Loucy (cell line): ENCODE data around the gene RASSF4.

ENCODE experiments used
- H2AFZ ChIP-seq: fragments of 200-600 bp; sonication (generic); 2 replicates; pipeline ENCODE4 v1.6.0; 2016; ENCODE audit warnings: antibody characterized with exemption, mild to moderate bottlenecking, low read length, moderate library complexity
- H3F3A ChIP-seq: fragments of 200-600 bp; 2 replicates; pipeline ENCODE4 v1.6.0; 2016; ENCODE audit warnings: antibody characterized with exemption, low read depth, mild to moderate bottlenecking
- H3K27me3 ChIP-seq: fragments of 200-600 bp; sonication (generic); 2 replicates; pipeline ENCODE4 v1.6.1; 2014; ENCODE audit warnings: low read length, mild to moderate bottlenecking; ENCODE audit not compliant: insufficient read depth, poor library complexity, severe bottlenecking
- H3K36me3 ChIP-seq: fragments of 200-600 bp; sonication (generic); 2 replicates; pipeline ENCODE4 v1.6.1; 2016; ENCODE audit warnings: low read length; ENCODE audit not compliant: insufficient read depth
- H3K4me1 ChIP-seq: fragments of 200-600 bp; sonication (generic); 2 replicates; pipeline ENCODE4 v1.5.1; 2014; ENCODE audit warnings: low read length, mild to moderate bottlenecking; ENCODE audit not compliant: insufficient read depth, poor library complexity, severe bottlenecking
- H3K4me2 ChIP-seq: fragments of 200-600 bp; sonication (generic); 2 replicates; pipeline ENCODE4 v1.6.0; 2014; ENCODE audit warnings: antibody characterized with exemption, low read length, low read depth, mild to moderate bottlenecking; ENCODE audit not compliant: poor library complexity, severe bottlenecking
- H3K4me3 ChIP-seq: fragments of 200-600 bp; sonication (generic); 2 replicates; pipeline ENCODE4 v1.5.1; 2014; ENCODE audit warnings: low read length, mild to moderate bottlenecking, mixed read lengths; ENCODE audit not compliant: poor library complexity, severe bottlenecking
- H3K79me2 ChIP-seq: fragments of 200-600 bp; sonication (generic); 2 replicates; pipeline ENCODE4 v1.6.1; 2014; ENCODE audit warnings: low read length; ENCODE audit not compliant: insufficient read depth
- H3K9ac ChIP-seq: fragments of 200-600 bp; sonication (generic); 2 replicates; pipeline ENCODE4 v1.6.0; 2014; ENCODE audit warnings: mild to moderate bottlenecking, low read depth, low read length, moderate library complexity; ENCODE audit not compliant: poor library complexity, severe bottlenecking
- H3K9me2 ChIP-seq: fragments of 200-600 bp; sonication (generic); replicated peaks from 2 replicates; pipeline ENCODE4 v1.6.1; 2016; ENCODE audit warnings: low read depth, low read length, mixed read lengths
- H3K9me3 ChIP-seq: fragments of 200-600 bp; sonication (generic); 2 replicates; pipeline ENCODE4 v1.6.1; 2014; ENCODE audit warnings: mild to moderate bottlenecking, antibody characterized with exemption, low read length, low read depth; ENCODE audit not compliant: insufficient read depth
- H4K20me1 ChIP-seq: fragments of 200-600 bp; sonication (generic); 2 replicates; pipeline ENCODE4 v1.6.0; 2014; ENCODE audit warnings: antibody characterized with exemption, low read length, mild to moderate bottlenecking; ENCODE audit not compliant: insufficient read depth, poor library complexity, severe bottlenecking
- CTCF ChIP-seq: fragments of 200-600 bp; sonication (generic); conservative IDR thresholded peaks from 2 replicates; pipeline ENCODE4 v1.5.1; 2014; ENCODE audit warnings: mild to moderate bottlenecking, antibody characterized with exemption, low read length
- EZH2phosphoT487 ChIP-seq: fragments of 200-600 bp; IDR thresholded peaks from 2 replicates; pipeline ENCODE4 v1.6.1; 2018; ENCODE audit warnings: antibody characterized with exemption, mild to moderate bottlenecking, moderate library complexity, borderline replicate concordance

RASSF4 gene

GRCh38 chr10:44954042-44954441, 5.6 kb upstream of the RASSF4 start:
- no peaks in the 10 kb centered on the region for H4K20me1 ChIP-seq
- peaks cover 11% of the 10 kb centered on the region for H3K4me1 ChIP-seq
- H3K9me2 ChIP-seq = no peaks in the 10 kb centered on the region
- no peak overlapping the region for H3K4me2 ChIP-seq
- H3K27me3 ChIP-seq = no peaks in the 10 kb centered on the region
- TF ChIP-seq CTCF (no peak), EZH2phosphoT487 (no peak)
- H3F3A ChIP-seq = no peaks in the 10 kb centered on the region
- H2AFZ ChIP-seq = no peak overlapping the region
- no peaks in the 10 kb centered on the region for H3K36me3 ChIP-seq
- H3K9ac ChIP-seq = no peak overlapping the region
- peaks cover 8% of the 10 kb centered on the region; the same call in 1 of the 2 replicates for H3K79me2 ChIP-seq
- no peaks in the 10 kb centered on the region for H3K9me3 ChIP-seq
- H3K4me3 ChIP-seq = no peak overlapping the region

- Histone ChIP-seq H2AFZ (no peak overlapping the region), H3F3A (no peaks in the 10 kb centered on the region), H3K4me2 (no peak overlapping the region), H3K9me2 (no peaks in the 10 kb centered on the region), H3K4me1 (peaks cover 14% of the 10 kb centered on the region), H3K79me2 (peaks cover 10% of the 10 kb centered on the region; the same call in 1 of the 2 replicates), H3K9me3 (no peaks in the 10 kb centered on the region), H3K36me3 (no peaks in the 10 kb centered on the region), H3K9ac (no peak overlapping the region), H3K27me3 (no peaks in the 10 kb centered on the region), H3K4me3 (no peak overlapping the region), H4K20me1 (no peaks in the 10 kb centered on the region)
- TF ChIP-seq CTCF (no peak), EZH2phosphoT487 (no peak)
Measured at GRCh38 chr10:44954962-44955361, 4.6 kb upstream of the RASSF4 start.

- no peaks in the 10 kb centered on the region for H4K20me1 ChIP-seq
- no peak overlapping the region for H3K4me3 ChIP-seq
- no peaks in the 10 kb centered on the region for H3K36me3 ChIP-seq
- no peak overlapping the region for H2AFZ ChIP-seq
- no peaks in the 10 kb centered on the region for H3K9me3 ChIP-seq
- TF ChIP-seq CTCF (no peak), EZH2phosphoT487 (no peak)
- H3K4me2 ChIP-seq = no peak overlapping the region
- H3K9me2 ChIP-seq = no peaks in the 10 kb centered on the region
- H3K79me2 ChIP-seq = peaks cover 10% of the 10 kb centered on the region; the same call in 1 of the 2 replicates
- H3K4me1 ChIP-seq = peaks cover 20% of the 10 kb centered on the region
- H3K27me3 ChIP-seq = no peaks in the 10 kb centered on the region
- H3K9ac ChIP-seq = no peak overlapping the region
- no peaks in the 10 kb centered on the region for H3F3A ChIP-seq
Measured at GRCh38 chr10:44955413-44956070, 4.1 kb upstream of the RASSF4 start.
